Epithelial cell of proximal tubule (primary cell): ENCODE data around the gene ATG2B. TPM values are rescaled to one million over a fixed set of nuclear protein-coding genes. Genes with fewer than 3 reads are reported as not detected.
"Not testable (repeated sequence)": the region's sequence is repeated elsewhere in the genome, so short reads cannot be mapped to it uniquely, and the experiment has no call there.

ENCODE experiments used
- DNase-seq: peaks from one replicate; pipeline ENCODE4 v3.0.0-alpha.2; 2011; ENCODE audit warnings: low read depth
- H3K4me3 ChIP-seq: 2 replicates; pipeline ENCODE4 v1.5.1; 2011; ENCODE audit warnings: low read depth, mild to moderate bottlenecking, low read length
- CTCF ChIP-seq: conservative IDR thresholded peaks from 2 replicates; pipeline ENCODE4 v1.5.1; 2012; ENCODE audit warnings: low read depth, mild to moderate bottlenecking, low read length
- total RNA-seq: library from RNA; depleted of rRNA; stranded (reverse); fragments of >200 nt; gene quantifications from 2 replicates; pipeline ENCODE4 v1.2.3, GENCODE V29; 2015

Gene ATG2B
- total RNA-seq, 1 donor from 2014 or later = 8.6 TPM

GRCh38 chr14:96349286-96350075 is 13.7 kb downstream of the ATG2B start:
- no peak overlapping the region for H3K4me3 ChIP-seq
- TF ChIP-seq CTCF = no peak
- no peak for DNase-seq

GRCh38 chr14:96347957-96348356 is 15.2 kb downstream of the ATG2B start:
- not testable (repeated sequence) for DNase-seq, H3K4me3 ChIP-seq

- TF ChIP-seq CTCF = no peak
- no peak overlapping the region for H3K4me3 ChIP-seq
- DNase-seq = no peak
These were observed 17.5 kb downstream of the ATG2B start for GRCh38 chr14:96345669-96346068.

- no peak for TF ChIP-seq CTCF
- DNase-seq = no peak
- no peak overlapping the region for H3K4me3 ChIP-seq
These were observed 21.8 kb downstream of the ATG2B start for GRCh38 chr14:96341323-96341722.

GRCh38 chr14:96338551-96338950 is 24.6 kb downstream of the ATG2B start:
- no peak for TF ChIP-seq CTCF
- H3K4me3 ChIP-seq = no peak overlapping the region
- DNase-seq = no peak

GRCh38 chr14:96324219-96324618 is 38.9 kb downstream of the ATG2B start:
- no peak for TF ChIP-seq CTCF
- no peak for DNase-seq
- no peak overlapping the region for H3K4me3 ChIP-seq

- DNase-seq = no peak
- no peak overlapping the region for H3K4me3 ChIP-seq
- no peak for TF ChIP-seq CTCF
These were observed 42.5 kb downstream of the ATG2B start for GRCh38 chr14:96320605-96321004.
